NCI-H526 treated with DMSO at 0.1 percent for 48 hours (cell line): ENCODE measurements around the gene SREK1IP1.

Experiments
- DNase-seq: peaks from one replicate; lab custom pipeline; 2025; lab: John Stamatoyannopoulos, UW

The SREK1IP1 gene

GRCh38 chr5:64768358-64769312 lies at the start of gene SREK1IP1, which contains the start of gene CWC27:
SREK1IP1 (minus strand) TSS chr5:64768691; CDS start chr5:64768517, 174 bp downstream.
CWC27 (plus strand) TSS chr5:64768930; CDS start chr5:64769147, 217 bp downstream.
- DNase-seq = peak; percentile 69

DNA sequence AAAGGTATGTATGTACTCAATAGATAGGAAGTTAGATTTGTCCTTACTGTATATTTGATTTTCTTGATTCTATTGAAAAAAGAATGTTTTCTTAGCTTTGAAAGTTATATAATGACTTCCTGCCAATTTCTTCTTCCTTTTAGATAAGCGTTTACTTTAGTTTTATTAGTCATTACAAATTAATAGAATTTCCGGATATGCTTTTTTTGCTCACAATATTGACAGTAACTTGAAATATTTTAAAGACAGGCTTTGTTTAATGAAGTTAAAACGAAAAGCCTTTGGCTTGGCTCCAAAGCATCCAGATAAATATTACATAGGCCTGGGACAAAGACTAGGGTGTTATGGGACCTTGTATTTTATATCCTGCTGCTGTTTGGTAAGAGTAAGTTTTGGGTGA lies 49.8 kb upstream of the SREK1IP1 start:
- DNase-seq = no peak

GRCh38 chr5:64814073-64814472 lies 45.6 kb upstream of the SREK1IP1 start:
- no peak for DNase-seq

DNA sequence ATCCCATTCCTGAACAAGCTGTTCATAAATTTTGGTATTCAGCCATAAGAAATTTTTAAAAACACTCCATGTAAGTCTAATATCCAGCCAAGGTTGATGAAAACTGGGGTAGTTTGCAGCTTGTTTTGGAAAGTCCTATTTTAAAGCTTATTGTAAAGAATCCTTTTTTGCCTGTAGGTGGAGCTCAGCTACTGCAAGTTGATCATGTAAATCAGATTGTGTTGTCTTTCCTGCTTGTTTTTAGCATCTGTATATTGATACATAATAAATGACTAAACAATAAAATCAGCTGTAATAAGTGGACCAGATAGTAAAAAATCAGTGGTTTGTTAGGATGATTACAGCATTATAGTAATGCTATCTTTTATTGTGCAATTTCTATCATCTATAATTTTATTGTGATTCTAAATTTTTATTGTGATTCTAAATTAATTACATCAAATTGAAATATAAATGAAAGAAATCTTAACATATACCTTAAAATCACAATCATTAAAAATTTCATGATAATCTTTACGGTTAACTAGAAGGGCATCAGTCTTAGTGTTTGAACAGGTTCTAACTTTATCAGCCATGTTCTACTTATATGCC lies 42.7 kb upstream of the SREK1IP1 start:
- peak; percentile 31 for DNase-seq

DNA sequence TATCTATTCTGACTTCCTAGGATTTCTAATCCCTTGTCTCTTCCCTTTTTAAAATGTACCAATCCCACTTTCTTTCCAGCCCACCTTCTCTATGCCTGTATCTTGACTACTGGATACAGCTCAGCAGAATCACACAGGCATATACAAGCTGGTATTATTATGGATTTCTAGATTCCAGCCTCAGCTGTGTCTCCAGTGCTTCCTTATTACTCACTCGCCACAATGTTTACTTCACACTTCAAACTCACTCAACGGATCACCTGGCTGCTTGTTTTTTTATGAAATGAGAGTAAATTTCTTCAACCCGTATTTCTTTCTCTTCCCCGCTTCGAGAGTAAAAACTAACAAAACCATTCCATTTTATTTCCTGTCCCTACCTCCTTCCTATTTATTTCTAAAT lies 39.0 kb upstream of the SREK1IP1 start:
- no peak for DNase-seq

DNA sequence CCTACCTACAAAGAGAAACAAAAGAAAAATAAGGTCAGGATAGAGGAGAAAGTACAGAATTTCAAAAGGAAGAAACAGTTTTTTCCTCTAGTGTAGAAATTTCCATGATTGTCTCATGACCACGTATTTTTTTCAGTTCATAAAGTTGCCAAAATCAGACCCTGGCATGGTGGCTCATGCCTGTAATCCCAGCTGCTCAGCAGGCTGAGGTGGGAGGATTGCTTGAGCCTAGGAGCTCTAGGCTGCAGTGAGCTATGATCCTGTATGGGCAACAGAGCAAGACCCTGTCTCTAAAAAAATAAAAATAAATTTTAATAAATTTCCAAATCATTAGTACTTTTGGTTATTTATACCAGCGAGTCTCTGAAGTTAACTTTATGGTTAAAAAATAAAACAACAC lies 38.0 kb upstream of the SREK1IP1 start:
- no peak for DNase-seq

- no peak for DNase-seq
Observed at GRCh38 chr5:64800926-64801325, 32.4 kb upstream of the SREK1IP1 start.

- DNase-seq = no peak
Observed at GRCh38 chr5:64796301-64796700, 27.8 kb upstream of the SREK1IP1 start.

DNA sequence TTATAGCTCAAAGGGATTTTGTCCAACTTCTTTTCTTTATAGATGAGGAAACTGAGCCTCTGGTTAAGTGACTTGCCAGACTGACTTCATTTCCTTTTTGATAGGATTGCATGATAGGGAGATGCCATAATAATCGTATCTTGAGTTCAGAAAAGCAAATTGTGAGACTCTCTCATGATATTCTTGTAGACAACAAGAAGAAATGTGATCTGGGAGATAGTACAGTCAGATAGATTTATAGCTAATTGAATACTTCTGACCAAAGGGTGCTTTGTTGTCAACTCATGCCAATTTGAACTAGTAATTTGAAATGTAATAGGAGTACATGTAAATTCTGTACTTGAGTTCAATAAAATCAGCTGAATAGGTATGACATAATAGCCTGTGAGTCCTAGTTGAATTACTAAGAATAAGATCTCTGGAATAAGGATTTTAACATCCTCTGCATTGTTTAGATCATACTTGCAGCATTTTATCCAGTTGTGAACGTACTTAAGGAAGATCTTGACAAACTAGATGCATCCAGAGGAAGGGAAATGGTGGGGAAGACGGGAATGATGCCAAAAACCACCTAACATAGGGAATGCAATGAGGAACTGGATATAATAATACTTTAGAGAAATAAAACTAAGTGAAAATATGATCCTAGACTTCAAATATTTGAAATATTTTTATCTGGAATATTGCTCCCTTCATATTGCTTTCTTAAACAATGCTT lies 25.7 kb upstream of the SREK1IP1 start:
- no peak for DNase-seq

DNA sequence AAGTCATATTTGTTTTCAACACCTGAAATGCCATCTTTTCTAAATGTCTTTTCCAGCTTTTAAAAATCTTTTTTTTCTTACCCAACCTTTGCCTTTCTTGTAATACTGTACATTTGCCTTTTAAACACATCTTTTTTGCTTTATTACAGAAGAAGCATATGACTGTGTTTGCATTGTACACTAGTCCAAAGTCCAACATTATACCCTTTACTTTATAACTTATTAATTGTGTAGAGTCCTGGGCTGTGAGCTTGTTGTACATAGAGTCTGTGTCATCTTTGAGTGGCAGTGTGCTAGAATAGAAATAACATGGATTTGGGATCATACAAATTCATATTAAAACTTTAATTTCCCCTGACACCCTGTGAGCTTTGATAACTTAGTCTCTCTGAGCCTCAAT lies 24.0 kb upstream of the SREK1IP1 start:
- no peak for DNase-seq

DNA sequence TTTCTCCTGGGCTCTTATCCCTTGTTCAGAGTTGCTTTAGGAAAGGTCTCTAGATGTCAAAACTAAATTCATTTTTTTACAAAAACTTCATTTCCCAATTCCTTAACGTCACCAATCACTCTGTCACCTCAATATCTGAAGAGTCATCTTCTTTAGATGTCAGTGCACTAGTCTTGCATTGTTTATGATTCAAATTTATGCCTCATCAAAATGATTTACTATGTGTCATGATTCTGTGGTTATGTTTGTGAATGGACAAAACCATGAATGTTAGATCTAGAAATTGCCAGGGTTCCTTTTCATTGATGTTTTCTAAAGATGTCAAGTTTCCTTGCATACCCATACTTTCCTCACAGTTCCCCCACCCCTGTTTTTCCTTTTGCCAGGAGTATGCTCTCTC lies 21.7 kb upstream of the SREK1IP1 start:
- no peak for DNase-seq

DNA sequence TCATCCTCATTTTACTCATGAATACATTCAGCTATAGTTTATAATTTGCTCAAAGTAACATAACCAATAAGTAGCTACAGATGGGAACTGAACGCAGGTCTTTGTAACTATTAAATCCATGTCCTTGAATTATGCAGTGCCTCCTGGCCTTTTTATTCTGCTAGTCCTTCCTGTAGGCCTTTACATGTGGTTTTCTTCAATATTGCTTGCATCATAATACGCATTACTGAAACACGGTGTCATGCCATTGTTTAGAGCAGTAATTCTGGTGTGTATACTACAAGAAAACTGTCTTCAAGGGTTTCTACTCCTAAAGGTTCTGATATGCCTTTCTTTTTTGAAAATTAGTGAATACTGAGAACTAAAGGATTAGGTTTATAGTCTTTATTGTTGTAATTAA lies 21.0 kb upstream of the SREK1IP1 start:
- no peak for DNase-seq

DNA sequence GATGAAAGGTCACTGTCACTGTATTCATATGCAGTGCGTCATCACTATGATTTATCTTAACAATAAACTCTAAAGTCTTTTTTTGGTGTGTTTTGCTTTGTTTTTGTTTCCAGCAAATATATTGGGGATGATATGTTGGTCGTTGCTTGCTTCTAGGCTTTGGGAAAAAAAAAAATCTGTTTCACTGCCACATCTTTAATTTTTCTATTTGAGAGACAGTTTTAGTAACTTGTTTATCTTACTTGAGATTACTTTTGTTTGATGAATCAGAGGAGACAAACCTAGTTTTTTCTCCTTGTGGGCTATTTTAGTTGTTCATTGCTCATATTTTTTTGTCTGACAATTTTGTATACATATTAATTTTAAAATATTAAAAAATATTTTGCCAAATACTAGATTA lies 19.7 kb upstream of the SREK1IP1 start:
- DNase-seq = no peak

DNA sequence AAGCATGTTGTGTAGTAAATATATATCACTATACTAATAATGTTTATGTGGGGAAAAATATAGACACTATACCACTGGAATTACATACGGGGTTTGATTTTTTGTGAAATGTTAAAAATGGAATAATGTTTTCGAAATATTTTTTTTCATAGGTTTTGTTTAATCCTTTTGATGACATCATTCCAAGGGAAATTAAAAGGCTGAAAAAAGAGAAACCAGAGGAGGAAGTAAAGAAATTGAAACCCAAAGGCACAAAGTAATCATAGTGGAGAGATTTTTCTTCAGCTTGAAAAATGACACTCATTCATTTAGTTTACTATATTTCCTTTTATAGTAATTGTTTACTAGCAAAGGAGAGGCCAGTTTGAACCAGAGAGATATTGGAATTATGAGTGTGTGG lies 17.9 kb upstream of the SREK1IP1 start:
- no peak for DNase-seq

- DNase-seq = peak; percentile 28
Observed at GRCh38 chr5:64784451-64785025, 16.0 kb upstream of the SREK1IP1 start.

- no peak for DNase-seq
Observed at GRCh38 chr5:64775291-64775690, 6.8 kb upstream of the SREK1IP1 start.

DNA sequence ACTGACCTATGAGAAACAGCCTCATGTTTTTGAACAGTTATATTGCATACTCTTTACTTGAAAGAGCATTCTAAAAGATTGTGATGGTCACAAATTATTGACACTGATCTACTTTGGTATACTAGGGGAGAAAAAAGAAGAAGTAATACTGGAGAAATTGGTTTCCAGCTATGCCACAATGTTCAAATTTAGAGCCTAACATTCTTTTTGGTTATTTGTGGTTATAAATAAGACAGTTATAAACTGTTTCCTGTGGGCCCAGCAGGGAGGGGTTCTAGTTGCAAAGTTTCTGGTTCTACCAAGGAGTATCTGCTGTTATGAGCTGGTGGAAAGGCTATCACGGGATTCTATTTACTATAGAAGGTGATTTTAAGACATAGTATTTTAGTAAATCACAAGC lies 5.0 kb upstream of the SREK1IP1 start:
- no peak for DNase-seq

- no peak for DNase-seq
Observed at GRCh38 chr5:64771736-64772135, 3.2 kb upstream of the SREK1IP1 start.

DNA sequence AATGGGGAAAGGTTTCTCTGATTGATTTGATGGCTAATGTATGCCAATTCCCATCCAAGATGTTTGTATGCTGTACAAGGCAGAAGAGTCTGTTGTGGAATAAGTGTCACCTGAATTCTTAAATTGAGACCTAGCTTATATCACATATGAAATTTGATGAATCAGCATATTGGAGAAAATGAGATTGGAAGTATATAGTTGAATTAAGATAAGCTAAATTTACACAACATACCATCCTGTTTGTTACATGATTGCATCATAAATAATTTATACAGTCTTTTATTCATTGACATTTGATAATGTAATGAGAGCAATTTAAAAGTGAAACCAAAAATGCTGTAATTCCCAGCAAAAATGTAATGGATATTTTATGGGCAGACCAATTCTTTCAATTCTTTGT lies 1.4 kb upstream of the SREK1IP1 start:
- DNase-seq = no peak

- DNase-seq = no peak
Observed at GRCh38 chr5:64767959-64768357, 533 bp downstream of the SREK1IP1 start.

DNA sequence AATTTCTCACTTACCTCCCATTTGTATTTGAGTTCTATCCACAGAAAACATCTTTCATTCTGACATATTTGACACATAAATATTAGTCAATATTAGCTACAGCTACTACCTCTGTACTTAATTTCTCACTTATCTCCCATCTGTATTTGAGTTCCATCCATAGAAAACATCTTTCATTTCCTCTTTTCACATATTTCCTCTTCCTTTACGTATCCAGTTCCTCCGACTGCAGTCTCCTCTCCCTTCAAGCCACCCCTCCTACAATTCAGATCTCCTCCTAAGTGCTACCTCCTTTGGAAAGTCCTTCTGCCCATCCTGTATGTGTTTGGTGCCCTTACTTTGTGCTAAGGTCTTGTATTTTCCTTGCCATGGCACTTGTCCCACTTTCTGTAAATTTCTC lies 1.6 kb downstream of the SREK1IP1 start:
- DNase-seq = no peak

- no peak for DNase-seq
Observed at GRCh38 chr5:64765804-64766504, 2.5 kb downstream of the SREK1IP1 start.
